NB4 (cell line): ENCODE data around the gene GOLGA1.
"Not testable (repeated sequence)": the region's sequence is repeated elsewhere in the genome, so short reads cannot be mapped to it uniquely, and the experiment has no call there.

Experiments used
- DNase-seq: peaks from one replicate; pipeline ENCODE4 v3.0.0; 2010; ENCODE audit warnings: low read depth
- H3K4me3 ChIP-seq: one replicate; pipeline ENCODE4 v1.5.1; 2011; ENCODE audit warnings: mild to moderate bottlenecking, low read depth, low read length, moderate library complexity
- CTCF ChIP-seq: IDR thresholded peaks from one replicate; pipeline ENCODE4 v1.5.1; 2012; ENCODE audit warnings: low read depth, low read length
- MYC ChIP-seq: IDR thresholded peaks from 2 replicates; pipeline ENCODE4 v1.6.1; 2011; ENCODE audit warnings: low read depth, low read length
- POLR2A ChIP-seq: IDR thresholded peaks from 2 replicates; pipeline ENCODE4 v1.6.1; 2011; ENCODE audit warnings: mild to moderate bottlenecking; ENCODE audit not compliant: insufficient read length; ENCODE audit errors: extremely low read depth
- TF ChIP-seq, protein P1 (sequence below): IDR thresholded peaks from 2 replicates; pipeline ENCODE4 v1.6.1; 2011; ENCODE audit warnings: low read depth, low read length

GOLGA1 gene

GRCh38 chr9:124840300-124840833 is 100.5 kb downstream of the GOLGA1 start:
- DNase-seq: no peak
- TF ChIP-seq CTCF (peak; percentile 30), POLR2A (no peak)
- TF ChIP-seq, protein P1, sequence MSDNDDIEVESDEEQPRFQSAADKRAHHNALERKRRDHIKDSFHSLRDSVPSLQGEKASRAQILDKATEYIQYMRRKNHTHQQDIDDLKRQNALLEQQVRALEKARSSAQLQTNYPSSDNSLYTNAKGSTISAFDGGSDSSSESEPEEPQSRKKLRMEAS: no peak
- H3K4me3 ChIP-seq: no peak overlapping the region

GRCh38 chr9:124839612-124840299 is 101.1 kb downstream of the GOLGA1 start:
- no peak for DNase-seq
- TF ChIP-seq CTCF (peak; percentile 33), POLR2A (no peak)

GRCh38 chr9:124838567-124839275 is 102.2 kb downstream of the GOLGA1 start:
- not testable (repeated sequence) for H3K4me3 ChIP-seq, DNase-seq

More at GRCh38 chr9:124839612-124840299, 101.1 kb downstream of the GOLGA1 start:
- H3K4me3 ChIP-seq: no peak overlapping the region

DNA sequence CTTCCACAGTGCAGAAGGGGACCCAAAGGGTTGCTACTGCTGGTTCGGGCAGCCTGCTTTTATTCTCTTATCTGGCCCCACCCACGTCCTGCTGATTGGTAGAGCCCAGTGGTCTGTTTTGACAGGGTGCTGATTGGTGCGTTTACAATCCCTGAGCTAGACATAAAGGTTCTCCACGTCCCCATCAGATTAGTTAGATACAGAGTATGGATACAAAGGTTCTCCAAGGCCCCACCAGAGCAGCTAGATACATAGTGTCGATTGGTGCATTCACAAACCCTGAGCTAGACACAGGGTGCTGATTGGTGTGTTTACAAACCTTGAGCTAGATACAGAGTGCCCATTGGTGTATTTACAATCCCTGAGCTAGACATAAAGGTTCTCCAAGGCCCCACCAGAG is 102.8 kb downstream of the GOLGA1 start:
- not testable (repeated sequence) for DNase-seq, H3K4me3 ChIP-seq

- no peak for DNase-seq
- TF ChIP-seq, protein P1: no peak
- TF ChIP-seq CTCF (no peak), POLR2A (no peak), MYC (no peak)
- H3K4me3 ChIP-seq: no peak overlapping the region
Observed at GRCh38 chr9:124835026-124835557, 105.8 kb downstream of the GOLGA1 start.

GRCh38 chr9:124834591-124834990 is 106.3 kb downstream of the GOLGA1 start:
- H3K4me3 ChIP-seq: no peak overlapping the region
- TF ChIP-seq POLR2A (no peak), MYC (no peak), CTCF (no peak)
- no peak for DNase-seq

DNA sequence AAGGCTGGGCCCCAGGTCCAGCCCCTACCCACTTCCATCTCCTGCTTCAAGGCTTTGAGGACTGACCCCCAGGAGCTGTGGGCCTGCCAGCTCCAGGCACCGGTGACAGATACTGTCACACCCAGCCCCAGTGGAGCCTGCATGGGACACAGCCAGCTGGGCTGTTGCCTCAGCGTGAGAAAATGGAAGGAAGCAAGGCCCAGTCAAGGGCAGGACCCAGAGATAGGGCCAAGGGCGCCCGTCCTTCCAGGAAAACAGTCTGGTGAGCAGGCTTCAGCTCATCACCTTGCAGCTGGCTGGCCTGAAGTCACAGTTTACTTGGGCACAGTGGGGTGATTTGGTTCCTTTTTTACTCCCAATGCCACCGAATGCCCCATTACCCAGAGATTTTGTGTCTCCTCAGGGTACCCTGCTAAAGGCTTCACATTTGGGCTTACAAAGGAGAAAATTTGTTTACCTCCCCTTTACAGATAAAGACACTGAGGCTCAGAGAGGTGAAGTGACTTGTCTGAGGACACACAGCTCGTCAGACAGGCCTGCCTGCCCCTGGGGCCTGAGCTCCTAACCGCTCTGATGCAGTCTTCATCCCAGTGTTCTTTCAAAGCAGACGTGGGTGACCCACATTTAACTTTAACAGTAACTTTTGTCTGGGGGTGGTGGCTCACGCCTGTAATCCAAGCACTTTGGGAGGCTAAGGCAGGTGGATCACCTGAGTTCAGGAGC is 109.1 kb downstream of the GOLGA1 start:
- no peak for TF ChIP-seq POLR2A
- TF ChIP-seq, protein P1: no peak
- no peak for TF ChIP-seq CTCF
- no peak for TF ChIP-seq MYC
- H3K4me3 ChIP-seq: no peak overlapping the region
- DNase-seq: no peak
